HepG2 (cell line): ENCODE measurements around the gene RRBP1. TPM values are rescaled to one million over a fixed set of nuclear protein-coding genes. Genes with fewer than 3 reads are reported as not detected.

Experiments used
- NCOA1 ChIP-seq: sonication (generic); formaldehyde crosslinking; IDR thresholded peaks from 2 replicates; pipeline ENCODE4 v1.9.0; 2021; ENCODE audit warnings: missing genetic modification reagents
- SP2 ChIP-seq: sonication (generic); formaldehyde crosslinking; IDR thresholded peaks from 2 replicates; pipeline ENCODE4 v1.5.1; 2020; ENCODE audit warnings: mild to moderate bottlenecking, missing genetic modification reagents
- ZFP36L1 ChIP-seq: sonication (generic); formaldehyde crosslinking; IDR thresholded peaks from 2 replicates; pipeline ENCODE4 v1.8.0; 2022; ENCODE audit warnings: mild to moderate bottlenecking, missing genetic modification reagents, moderate library complexity
- ZNF292 ChIP-seq: sonication (generic); formaldehyde crosslinking; IDR thresholded peaks from 2 replicates; pipeline ENCODE4 v1.8.1; 2022; ENCODE audit warnings: mild to moderate bottlenecking, low read depth, missing genetic modification reagents, borderline replicate concordance
- ZSCAN12 ChIP-seq: sonication (generic); formaldehyde crosslinking; IDR thresholded peaks from 2 replicates; pipeline ENCODE4 v1.9.0; 2021; ENCODE audit warnings: mild to moderate bottlenecking, missing genetic modification reagents
- polyA plus RNA-seq, 8 experiments: library from polyadenylated mRNA; depleted of rRNA in 3 of 8; stranded (reverse) in 7 of 8; unstranded in 1 of 8; fragments of >200 nt; fragmentation: Illumina TruSeq in 4 of 8; extraction: Trizol in 4 of 8; gene quantifications; 2 replicates each; pipeline versions ENCODE4 v1.2.1 to v1.2.3, GENCODE V29; 2011 to 2016; ENCODE audit warnings: low read depth in 4 of 8, missing spikeins in 1 of 8, mixed read lengths in 1 of 8; ENCODE audit not compliant: insufficient read depth in 1 of 8
- total RNA-seq, 5 experiments: library from RNA; depleted of rRNA; stranded (reverse); fragments of >200 nt; fragmentation: Illumina TruSeq; extraction: Trizol; gene quantifications; 2 replicates each; pipeline ENCODE4 v1.2.3, GENCODE V29; 2016; ENCODE audit warnings: low read depth in 1 of 5
- TF ChIP-seq, protein P1 (sequence below): sonication (generic); formaldehyde crosslinking; IDR thresholded peaks from 2 replicates; pipeline ENCODE4 v1.4.0; 2020; ENCODE audit warnings: missing genetic modification reagents
- TF ChIP-seq, protein P2 (sequence below): sonication (generic); formaldehyde crosslinking; conservative IDR thresholded peaks from 2 replicates; pipeline ENCODE4 v1.8.0; 2022; ENCODE audit warnings: mild to moderate bottlenecking, moderate library complexity, missing genetic modification reagents
- TF ChIP-seq, protein P3 (sequence below): sonication (generic); formaldehyde crosslinking; IDR thresholded peaks from 2 replicates; pipeline ENCODE4 v1.4.0; 2020; ENCODE audit warnings: mild to moderate bottlenecking, missing genetic modification reagents
- TF ChIP-seq, protein P4 (sequence below): sonication (generic); formaldehyde crosslinking; IDR thresholded peaks from 2 replicates; pipeline ENCODE4 v1.4.0; 2020; ENCODE audit warnings: missing genetic modification reagents, mild to moderate bottlenecking, borderline replicate concordance
- TF ChIP-seq, protein P5 (sequence below): sonication (generic); formaldehyde crosslinking; IDR thresholded peaks from 2 replicates; pipeline ENCODE4 v1.5.0; 2020; ENCODE audit warnings: mild to moderate bottlenecking, missing genetic modification reagents, borderline replicate concordance

The RRBP1 gene
- total and polyA plus RNA-seq, 2 of the 13 experiments (the other 11 are each of a cell fraction or from before 2014, with no cell fraction given), result 150 to 222 TPM

DNA sequence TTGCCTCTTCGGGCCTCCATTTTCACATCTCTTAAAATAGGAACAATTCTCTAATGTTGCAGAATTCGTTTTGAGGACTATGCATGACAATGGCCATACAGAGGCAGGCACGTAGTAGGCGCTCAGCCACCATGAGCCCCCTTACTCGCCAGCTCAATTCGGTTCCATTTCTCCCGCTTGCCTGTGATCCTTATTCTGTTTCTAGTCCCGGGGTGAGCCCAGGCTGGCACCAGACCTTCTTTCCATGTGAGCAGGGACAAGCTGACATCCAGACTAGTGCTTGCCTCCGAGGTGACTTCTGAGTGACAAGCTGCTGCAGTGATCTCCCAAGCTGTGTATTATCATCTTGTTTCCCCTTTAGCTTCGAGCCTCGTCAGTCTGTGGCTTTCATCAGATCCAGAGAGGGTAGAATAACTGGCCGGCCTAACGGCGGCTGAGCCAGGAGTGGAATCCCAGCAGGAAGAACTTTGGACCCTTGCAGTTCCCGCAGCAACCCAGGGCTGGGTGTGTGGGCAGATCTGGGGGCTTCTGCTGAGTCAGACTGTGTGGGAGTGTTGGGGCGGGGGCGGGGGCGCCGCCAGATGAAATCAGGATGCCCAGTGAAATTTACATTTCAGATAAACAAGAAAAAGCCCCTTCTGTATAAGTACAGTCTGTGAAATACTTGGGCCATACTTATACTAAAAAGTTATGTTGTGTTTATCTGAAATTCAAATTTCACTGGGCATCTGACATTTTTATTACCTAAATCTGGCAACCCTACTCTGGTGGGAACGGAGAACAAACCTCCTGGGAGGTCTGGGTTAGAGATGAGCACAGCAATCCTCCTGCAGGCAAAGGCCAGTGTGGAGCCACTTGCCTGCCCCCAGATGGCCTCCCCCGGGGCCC lies 28.6 kb upstream of the RRBP1 start (continued):
- TF ChIP-seq ZNF292 (CRISPR knock-in tag) (peak; percentile 82; the same call in 1 of the 2 replicates), NCOA1 (CRISPR knock-in tag) (no peak), ZFP36L1 (CRISPR knock-in tag) (peak; percentile 61; the same call in 1 of the 2 replicates), ZSCAN12 (no peak), SP2 (CRISPR knock-in tag) (0 out of 2 replicates have a peak, but pooled peaks have one; percentile 11)
- TF ChIP-seq, protein P1, sequence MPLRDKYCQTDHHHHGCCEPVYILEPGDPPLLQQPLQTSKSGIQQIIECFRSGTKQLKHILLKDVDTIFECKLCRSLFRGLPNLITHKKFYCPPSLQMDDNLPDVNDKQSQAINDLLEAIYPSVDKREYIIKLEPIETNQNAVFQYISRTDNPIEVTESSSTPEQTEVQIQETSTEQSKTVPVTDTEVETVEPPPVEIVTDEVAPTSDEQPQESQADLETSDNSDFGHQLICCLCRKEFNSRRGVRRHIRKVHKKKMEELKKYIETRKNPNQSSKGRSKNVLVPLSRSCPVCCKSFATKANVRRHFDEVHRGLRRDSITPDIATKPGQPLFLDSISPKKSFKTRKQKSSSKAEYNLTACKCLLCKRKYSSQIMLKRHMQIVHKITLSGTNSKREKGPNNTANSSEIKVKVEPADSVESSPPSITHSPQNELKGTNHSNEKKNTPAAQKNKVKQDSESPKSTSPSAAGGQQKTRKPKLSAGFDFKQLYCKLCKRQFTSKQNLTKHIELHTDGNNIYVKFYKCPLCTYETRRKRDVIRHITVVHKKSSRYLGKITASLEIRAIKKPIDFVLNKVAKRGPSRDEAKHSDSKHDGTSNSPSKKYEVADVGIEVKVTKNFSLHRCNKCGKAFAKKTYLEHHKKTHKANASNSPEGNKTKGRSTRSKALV, result no peak; the same call in 1 of the 2 replicates
- TF ChIP-seq, protein P2, sequence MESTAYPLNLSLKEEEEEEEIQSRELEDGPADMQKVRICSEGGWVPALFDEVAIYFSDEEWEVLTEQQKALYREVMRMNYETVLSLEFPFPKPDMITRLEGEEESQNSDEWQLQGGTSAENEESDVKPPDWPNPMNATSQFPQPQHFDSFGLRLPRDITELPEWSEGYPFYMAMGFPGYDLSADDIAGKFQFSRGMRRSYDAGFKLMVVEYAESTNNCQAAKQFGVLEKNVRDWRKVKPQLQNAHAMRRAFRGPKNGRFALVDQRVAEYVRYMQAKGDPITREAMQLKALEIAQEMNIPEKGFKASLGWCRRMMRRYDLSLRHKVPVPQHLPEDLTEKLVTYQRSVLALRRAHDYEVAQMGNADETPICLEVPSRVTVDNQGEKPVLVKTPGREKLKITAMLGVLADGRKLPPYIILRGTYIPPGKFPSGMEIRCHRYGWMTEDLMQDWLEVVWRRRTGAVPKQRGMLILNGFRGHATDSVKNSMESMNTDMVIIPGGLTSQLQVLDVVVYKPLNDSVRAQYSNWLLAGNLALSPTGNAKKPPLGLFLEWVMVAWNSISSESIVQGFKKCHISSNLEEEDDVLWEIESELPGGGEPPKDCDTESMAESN, result 0 out of 2 replicates have a peak, but pooled peaks have one; percentile 46
- TF ChIP-seq, protein P3, sequence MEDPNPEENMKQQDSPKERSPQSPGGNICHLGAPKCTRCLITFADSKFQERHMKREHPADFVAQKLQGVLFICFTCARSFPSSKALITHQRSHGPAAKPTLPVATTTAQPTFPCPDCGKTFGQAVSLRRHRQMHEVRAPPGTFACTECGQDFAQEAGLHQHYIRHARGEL (CRISPR knock-in tag), result 0 out of 2 replicates have a peak, but pooled peaks have one; percentile 55
- TF ChIP-seq, protein P4, sequence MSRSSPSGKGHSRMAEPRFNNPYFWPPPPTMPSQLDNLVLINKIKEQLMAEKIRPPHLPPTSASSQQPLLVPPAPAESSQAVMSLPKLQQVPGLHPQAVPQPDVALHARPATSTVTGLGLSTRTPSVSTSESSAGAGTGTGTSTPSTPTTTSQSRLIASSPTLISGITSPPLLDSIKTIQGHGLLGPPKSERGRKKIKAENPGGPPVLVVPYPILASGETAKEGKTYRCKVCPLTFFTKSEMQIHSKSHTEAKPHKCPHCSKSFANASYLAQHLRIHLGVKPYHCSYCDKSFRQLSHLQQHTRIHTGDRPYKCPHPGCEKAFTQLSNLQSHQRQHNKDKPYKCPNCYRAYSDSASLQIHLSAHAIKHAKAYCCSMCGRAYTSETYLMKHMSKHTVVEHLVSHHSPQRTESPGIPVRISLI, result no peak
- TF ChIP-seq, protein P5, sequence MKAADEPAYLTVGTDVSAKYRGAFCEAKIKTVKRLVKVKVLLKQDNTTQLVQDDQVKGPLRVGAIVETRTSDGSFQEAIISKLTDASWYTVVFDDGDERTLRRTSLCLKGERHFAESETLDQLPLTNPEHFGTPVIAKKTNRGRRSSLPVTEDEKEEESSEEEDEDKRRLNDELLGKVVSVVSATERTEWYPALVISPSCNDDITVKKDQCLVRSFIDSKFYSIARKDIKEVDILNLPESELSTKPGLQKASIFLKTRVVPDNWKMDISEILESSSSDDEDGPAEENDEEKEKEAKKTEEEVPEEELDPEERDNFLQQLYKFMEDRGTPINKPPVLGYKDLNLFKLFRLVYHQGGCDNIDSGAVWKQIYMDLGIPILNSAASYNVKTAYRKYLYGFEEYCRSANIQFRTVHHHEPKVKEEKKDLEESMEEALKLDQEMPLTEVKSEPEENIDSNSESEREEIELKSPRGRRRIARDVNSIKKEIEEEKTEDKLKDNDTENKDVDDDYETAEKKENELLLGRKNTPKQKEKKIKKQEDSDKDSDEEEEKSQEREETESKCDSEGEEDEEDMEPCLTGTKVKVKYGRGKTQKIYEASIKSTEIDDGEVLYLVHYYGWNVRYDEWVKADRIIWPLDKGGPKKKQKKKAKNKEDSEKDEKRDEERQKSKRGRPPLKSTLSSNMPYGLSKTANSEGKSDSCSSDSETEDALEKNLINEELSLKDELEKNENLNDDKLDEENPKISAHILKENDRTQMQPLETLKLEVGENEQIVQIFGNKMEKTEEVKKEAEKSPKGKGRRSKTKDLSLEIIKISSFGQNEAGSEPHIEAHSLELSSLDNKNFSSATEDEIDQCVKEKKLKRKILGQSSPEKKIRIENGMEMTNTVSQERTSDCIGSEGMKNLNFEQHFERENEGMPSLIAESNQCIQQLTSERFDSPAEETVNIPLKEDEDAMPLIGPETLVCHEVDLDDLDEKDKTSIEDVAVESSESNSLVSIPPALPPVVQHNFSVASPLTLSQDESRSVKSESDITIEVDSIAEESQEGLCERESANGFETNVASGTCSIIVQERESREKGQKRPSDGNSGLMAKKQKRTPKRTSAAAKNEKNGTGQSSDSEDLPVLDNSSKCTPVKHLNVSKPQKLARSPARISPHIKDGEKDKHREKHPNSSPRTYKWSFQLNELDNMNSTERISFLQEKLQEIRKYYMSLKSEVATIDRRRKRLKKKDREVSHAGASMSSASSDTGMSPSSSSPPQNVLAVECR (CRISPR knock-in tag), result peak; percentile 69
